Measurements from ENCODE around the gene GANC.

GANC gene

DNA sequence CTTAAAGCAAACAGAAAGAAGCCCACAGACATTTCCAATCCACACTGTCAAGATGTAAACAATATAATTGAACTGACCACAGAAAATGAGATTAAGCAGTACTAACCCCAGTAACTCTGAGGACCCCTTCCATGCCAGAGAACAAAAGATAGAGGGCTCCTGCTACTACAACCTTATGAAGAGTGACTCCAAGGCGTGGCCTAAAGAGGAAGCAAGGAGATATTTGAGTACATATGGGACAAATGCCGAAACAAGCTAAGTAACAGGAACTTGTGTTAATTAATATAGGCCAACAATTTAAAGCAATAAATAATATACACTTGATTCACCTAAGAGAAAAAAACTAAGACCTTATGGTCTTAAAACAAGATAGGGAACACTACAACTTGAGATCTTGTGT lies 39.9 kb upstream of the GANC start:
- Histone ChIP-seq H3K4me1 (no peaks in the 10 kb centered on the region), H3K4me3 (ENCODE audit: low read depth, low read length) (no peak overlapping the region), H3K27me3 (no peaks in the 10 kb centered on the region), H3K36me3 (peaks cover 61% of the 10 kb centered on the region), H3K9me3 (no peaks in the 10 kb centered on the region; the same call in 1 of the 2 replicates)
- no peak for DNase-seq
- TF ChIP-seq CTCF (IDR thresholded peaks at IDR 0.05; ENCODE audit: low read depth, low read length) = no peak

DNA sequence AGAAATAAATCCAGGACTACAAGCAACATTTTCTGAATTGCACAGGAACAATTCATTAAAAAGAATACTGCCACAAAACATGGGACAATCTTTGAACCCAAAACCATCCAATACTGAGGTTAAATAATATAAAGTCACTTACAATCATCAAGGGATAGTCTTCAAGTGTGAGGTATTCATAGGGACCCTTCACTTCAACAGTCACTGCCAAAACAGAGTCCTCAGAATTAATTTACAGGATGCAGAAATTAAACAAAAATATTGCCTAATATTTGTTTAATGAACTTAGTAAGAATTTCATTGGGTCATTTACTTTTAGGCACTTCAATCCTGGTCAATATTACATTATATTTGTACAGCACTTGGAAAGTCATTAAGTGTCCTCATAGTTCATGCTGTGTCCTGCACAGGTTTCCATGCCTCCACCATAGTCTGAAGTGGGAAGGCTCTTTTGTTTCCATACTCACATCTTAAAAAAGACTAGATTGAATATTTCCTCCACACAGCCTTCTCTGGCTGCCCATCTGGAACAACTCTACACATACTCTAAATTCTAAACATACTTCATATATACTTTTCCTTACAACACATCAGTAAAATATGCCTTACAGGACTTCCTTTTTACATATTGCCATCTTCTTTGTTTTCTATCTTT lies 33.3 kb upstream of the GANC start:
- no peak for TF ChIP-seq CTCF (IDR thresholded peaks at IDR 0.05; ENCODE audit: low read depth, low read length)
- H3K36me3 ChIP-seq = peaks cover 47% of the 10 kb centered on the region
- no peaks in the 10 kb centered on the region; the same call in 1 of the 2 replicates for H3K9me3 ChIP-seq
- no peaks in the 10 kb centered on the region for H3K4me1 ChIP-seq
- DNase-seq = no peak
- no peaks in the 10 kb centered on the region for H3K27me3 ChIP-seq
- H3K4me3 ChIP-seq (ENCODE audit: low read depth, low read length) = no peak overlapping the region

DNA sequence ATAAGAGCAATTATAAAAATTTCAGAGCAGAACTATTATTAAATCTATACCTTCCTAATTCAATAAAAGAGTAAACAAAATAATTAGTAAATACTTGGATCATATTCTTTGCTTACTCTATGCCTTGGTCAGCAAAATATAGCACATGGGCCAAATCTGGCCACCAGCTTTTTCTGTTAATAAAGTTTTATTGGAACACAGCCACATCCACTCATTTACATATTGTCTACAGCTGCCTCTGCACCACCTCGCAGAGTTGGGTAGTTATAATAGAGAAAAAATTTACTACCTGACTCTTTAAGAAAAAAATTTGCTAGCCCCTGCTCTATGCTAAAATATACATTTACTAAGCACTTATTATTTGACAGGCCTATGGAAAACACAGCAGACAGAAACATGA lies 32.2 kb upstream of the GANC start:
- H3K9me3 ChIP-seq = no peaks in the 10 kb centered on the region; the same call in 1 of the 2 replicates
- DNase-seq = no peak
- no peak for TF ChIP-seq CTCF (IDR thresholded peaks at IDR 0.05; ENCODE audit: low read depth, low read length)
- H3K4me1 ChIP-seq = no peaks in the 10 kb centered on the region
- no peak overlapping the region for H3K4me3 ChIP-seq (ENCODE audit: low read depth, low read length)
- H3K36me3 ChIP-seq = peaks cover 35% of the 10 kb centered on the region
- H3K27me3 ChIP-seq = no peaks in the 10 kb centered on the region

DNA sequence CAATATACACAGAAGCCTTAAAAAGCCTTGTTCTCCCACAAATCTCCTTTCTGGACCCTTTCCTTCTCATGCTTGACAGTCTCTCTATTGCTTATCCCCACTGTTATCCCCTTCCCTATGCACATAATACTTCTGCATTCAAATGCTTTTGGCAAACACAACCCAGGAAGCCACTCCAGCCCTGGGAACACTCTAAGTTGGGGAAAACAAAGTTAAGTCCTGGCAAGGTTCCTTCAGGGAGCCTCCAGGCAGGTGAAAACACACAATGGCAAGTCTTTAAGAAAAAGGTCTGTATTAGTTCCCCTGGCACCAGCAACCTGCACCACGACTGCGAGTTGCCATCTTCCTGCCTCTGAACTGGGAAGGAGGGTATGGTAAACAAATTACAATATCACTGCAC lies 19.7 kb upstream of the GANC start:
- Histone ChIP-seq H3K4me1 (no peaks in the 10 kb centered on the region), H3K27me3 (no peaks in the 10 kb centered on the region), H3K9me3 (peaks cover 4% of the 10 kb centered on the region; the same call in 1 of the 2 replicates), H3K4me3 (ENCODE audit: low read depth, low read length) (no peak overlapping the region), H3K36me3 (peaks cover 29% of the 10 kb centered on the region)
- DNase-seq = no peak
- TF ChIP-seq CTCF (IDR thresholded peaks at IDR 0.05; ENCODE audit: low read depth, low read length) = no peak

DNA sequence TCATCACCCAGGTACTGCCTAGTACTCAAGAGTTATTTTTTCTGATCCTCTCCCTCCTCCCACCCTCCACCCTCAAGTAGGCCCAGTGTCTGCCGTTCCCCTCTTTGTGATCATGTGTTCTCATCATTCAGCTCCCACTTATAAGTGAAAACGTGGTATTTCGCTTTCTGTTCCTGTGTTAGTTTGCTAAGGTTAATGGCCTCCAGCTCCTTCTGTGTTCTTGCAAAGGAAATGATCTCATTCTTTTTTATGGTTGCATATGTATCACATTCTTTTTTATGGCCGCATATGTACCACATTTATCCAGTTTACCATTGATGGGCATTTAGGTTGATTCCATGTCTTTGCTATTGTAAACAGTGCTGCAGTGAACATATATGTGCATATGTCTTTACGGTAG lies 8.2 kb upstream of the GANC start:
- Histone ChIP-seq H3K36me3 (peaks cover 71% of the 10 kb centered on the region), H3K4me3 (ENCODE audit: low read depth, low read length) (no peak overlapping the region), H3K4me1 (no peaks in the 10 kb centered on the region), H3K27me3 (no peaks in the 10 kb centered on the region), H3K9me3 (no peaks in the 10 kb centered on the region)
- TF ChIP-seq CTCF (IDR thresholded peaks at IDR 0.05; ENCODE audit: low read depth, low read length) = no peak
- DNase-seq = no peak

- H3K27me3 ChIP-seq = no peaks in the 10 kb centered on the region
- DNase-seq = no peak
- no peaks in the 10 kb centered on the region for H3K9me3 ChIP-seq
- H3K4me3 ChIP-seq (ENCODE audit: low read depth, low read length) = no peak overlapping the region
- no peak for TF ChIP-seq CTCF (IDR thresholded peaks at IDR 0.05; ENCODE audit: low read depth, low read length)
- H3K36me3 ChIP-seq = peaks cover 60% of the 10 kb centered on the region
- H3K4me1 ChIP-seq = no peaks in the 10 kb centered on the region
These were observed 5.7 kb upstream of the GANC start for GRCh38 chr15:42267286-42267685.

Data from BE2C (cell line).